H9 (cell line): ENCODE data around the gene RUNX2. TPM values are rescaled to one million over a fixed set of nuclear protein-coding genes. Genes with fewer than 3 reads are reported as not detected.

Experiments used
- DNase-seq: peaks from one replicate; pipeline ENCODE4 v3.0.0-alpha.2; 2017
- H2AFZ ChIP-seq: one replicate; pipeline ENCODE4 v1.6.1; 2013; ENCODE audit warnings: mild to moderate bottlenecking, low read length, control low read depth, moderate library complexity
- H2AK5ac ChIP-seq: 2 replicates; pipeline ENCODE4 v1.6.1; 2013; ENCODE audit warnings: low read length, control low read depth, mixed read lengths; ENCODE audit not compliant: insufficient read length
- H2BK120ac ChIP-seq: one replicate; pipeline ENCODE4 v1.6.1; 2013; ENCODE audit warnings: low read depth, mild to moderate bottlenecking, low read length, control low read depth, inconsistent platforms; ENCODE audit not compliant: poor library complexity, severe bottlenecking
- H2BK12ac ChIP-seq: 2 replicates; pipeline ENCODE4 v1.6.1; 2013; ENCODE audit warnings: low read length, control low read depth, mixed read lengths, low read depth; ENCODE audit not compliant: insufficient read length
- H2BK15ac ChIP-seq: 2 replicates; pipeline ENCODE4 v1.6.1; 2013; ENCODE audit warnings: low read depth, low read length, control low read depth
- H2BK20ac ChIP-seq: one replicate; pipeline ENCODE4 v1.6.1; 2013; ENCODE audit warnings: low read depth, mild to moderate bottlenecking, low read length, control low read depth, inconsistent platforms; ENCODE audit not compliant: poor library complexity, severe bottlenecking
- H2BK5ac ChIP-seq: 2 replicates; pipeline ENCODE4 v1.6.1; 2013; ENCODE audit warnings: low read length, control low read depth, mixed read lengths; ENCODE audit not compliant: insufficient read length
- H3K14ac ChIP-seq: 2 replicates; pipeline ENCODE4 v1.6.1; 2013; ENCODE audit warnings: low read length, control low read depth; ENCODE audit not compliant: insufficient read depth
- H3K18ac ChIP-seq: 2 replicates; pipeline ENCODE4 v1.6.1; 2013; ENCODE audit warnings: low read depth, mild to moderate bottlenecking, mixed read lengths, low read length, control low read depth; ENCODE audit not compliant: insufficient read length
- H3K23ac ChIP-seq: 2 replicates; pipeline ENCODE4 v1.6.1; 2013; ENCODE audit warnings: low read length, control low read depth, mixed read lengths, low read depth; ENCODE audit not compliant: insufficient read length
- H3K23me2 ChIP-seq: 2 replicates; pipeline ENCODE4 v1.6.1; 2013; ENCODE audit warnings: low read depth, mild to moderate bottlenecking, mixed read lengths, low read length, control low read depth; ENCODE audit not compliant: insufficient read length, poor library complexity, severe bottlenecking
- H3K27ac ChIP-seq: 2 replicates; pipeline ENCODE4 v1.5.1; 2013; ENCODE audit warnings: low read length, control low read depth, mixed read lengths, low read depth; ENCODE audit not compliant: insufficient read length
- H3K27me3 ChIP-seq: 2 replicates; pipeline ENCODE4 v1.6.1; 2013; ENCODE audit warnings: low read length, control low read depth, inconsistent platforms; ENCODE audit not compliant: insufficient read depth
- H3K4ac ChIP-seq: 2 replicates; pipeline ENCODE4 v1.6.1; 2013; ENCODE audit warnings: low read depth, mild to moderate bottlenecking, control low read depth, inconsistent platforms, low read length, moderate library complexity
- H3K4me1 ChIP-seq: 2 replicates; pipeline ENCODE4 v1.6.1; 2013; ENCODE audit warnings: low read length, control low read depth, inconsistent platforms; ENCODE audit not compliant: insufficient read depth
- H3K4me2 ChIP-seq: 2 replicates; pipeline ENCODE4 v1.6.1; 2013; ENCODE audit warnings: low read length, control low read depth, mixed read lengths; ENCODE audit not compliant: insufficient read length, insufficient read depth
- H3K56ac ChIP-seq: 2 replicates; pipeline ENCODE4 v1.6.1; 2013; ENCODE audit warnings: low read depth, mild to moderate bottlenecking, mixed read lengths, low read length, control low read depth; ENCODE audit not compliant: insufficient read length
- H3K79me1 ChIP-seq: 2 replicates; pipeline ENCODE4 v1.6.1; 2013; ENCODE audit warnings: low read depth, mild to moderate bottlenecking, moderate library complexity, low read length, control low read depth, inconsistent platforms; ENCODE audit not compliant: insufficient read depth, poor library complexity, severe bottlenecking
- H3K79me2 ChIP-seq: 2 replicates; pipeline ENCODE4 v1.6.1; 2013; ENCODE audit warnings: low read length, control low read depth, inconsistent platforms; ENCODE audit not compliant: insufficient read depth
- H3K9ac ChIP-seq: 2 replicates; pipeline ENCODE4 v1.6.1; 2013; ENCODE audit warnings: low read length, control low read depth, mixed read lengths; ENCODE audit not compliant: insufficient read length; ENCODE audit errors: extremely low read depth
- H3K9me3 ChIP-seq: one replicate; pipeline ENCODE4 v1.6.1; 2013; ENCODE audit warnings: low read depth, low read length, inconsistent platforms; ENCODE audit not compliant: control insufficient read depth
- H3T11ph ChIP-seq: one replicate; pipeline ENCODE4 v1.6.1; 2013; ENCODE audit warnings: mild to moderate bottlenecking, low read length, control low read depth, inconsistent platforms
- H4K20me1 ChIP-seq: one replicate; pipeline ENCODE4 v1.6.1; 2013; ENCODE audit not compliant: control insufficient read depth, insufficient read length, insufficient read depth
- H4K5ac ChIP-seq: 2 replicates; pipeline ENCODE4 v1.6.1; 2013; ENCODE audit warnings: low read depth, mild to moderate bottlenecking, mixed read lengths, low read length, control low read depth; ENCODE audit not compliant: insufficient read length
- H4K8ac ChIP-seq: replicated peaks from 2 replicates; pipeline ENCODE4 v1.6.1; 2013; ENCODE audit warnings: low read length, control low read depth, mixed read lengths, low read depth; ENCODE audit not compliant: insufficient read length
- H4K91ac ChIP-seq: 2 replicates; pipeline ENCODE4 v1.6.1; 2013; ENCODE audit warnings: low read depth, mild to moderate bottlenecking, moderate library complexity, mixed read lengths, low read length, control low read depth; ENCODE audit not compliant: insufficient read length
- H3K27ac Mint-ChIP-seq, 3 experiments: 2 replicates in 2 of 3; 3 replicates in 1 of 3; pipeline ENCODE4 v1.8.0; 2020 to 2021; ENCODE audit warnings: mixed read lengths in 3 of 3, mild to moderate bottlenecking in 1 of 3, moderate library complexity in 1 of 3
- H3K27me3 Mint-ChIP-seq: 2 replicates; pipeline ENCODE4 v1.8.0; 2021; ENCODE audit warnings: low read depth, mild to moderate bottlenecking, moderate library complexity, mixed read lengths
- H3K36me3 Mint-ChIP-seq, 3 experiments: 2 replicates in 2 of 3; 3 replicates in 1 of 3; pipeline ENCODE4 v1.8.0; 2020 to 2021; ENCODE audit warnings: low read depth in 3 of 3, mixed read lengths in 3 of 3; ENCODE audit not compliant: insufficient read depth in 1 of 3
- H3K4me1 Mint-ChIP-seq, 2 experiments: 2 replicates each; pipeline ENCODE4 v1.8.0; 2020; ENCODE audit warnings: mixed read lengths in 2 of 2
- H3K4me3 Mint-ChIP-seq, 2 experiments: 2 replicates in 1 of 2; 3 replicates in 1 of 2; pipeline ENCODE4 v1.8.0; 2020 to 2021; ENCODE audit warnings: mild to moderate bottlenecking in 2 of 2, mixed read lengths in 2 of 2, moderate library complexity in 1 of 2
- H3K9me3 Mint-ChIP-seq, 2 experiments: 2 replicates in 1 of 2; 3 replicates in 1 of 2; pipeline ENCODE4 v1.8.0; 2020; ENCODE audit warnings: mild to moderate bottlenecking in 2 of 2, mixed read lengths in 2 of 2, moderate library complexity in 1 of 2
- CTCF ChIP-seq: fragments of 200-600 bp; sonication (generic); conservative IDR thresholded peaks from 3 replicates; pipeline ENCODE4 v1.8.0; 2021; ENCODE audit warnings: antibody characterized with exemption, mild to moderate bottlenecking
- WGBS: extraction: QIAGEN DNeasy Blood & Tissue Kit; methylation state at CpG from one replicate; pipeline ENCODE4 v1.1.7; 2013; ENCODE audit warnings: missing lambda C conversion rate, low lambda C conversion rate, mixed read lengths; ENCODE audit not compliant: insufficient read length; ENCODE audit errors: extremely low coverage; 5-methylcytosine and 5-hydroxymethylcytosine counted together
- total RNA-seq: library from RNA; stranded (reverse); gene quantifications from 2 replicates; pipeline ENCODE4 v1.2.1, GENCODE V29; 2021

Gene RUNX2
- total RNA-seq, 1 experiment from 2014 or later, result 0.15 TPM

- H3K9me3 ChIP-seq, result no peaks in the 10 kb centered on the region
- no peak overlapping the region for H2AFZ ChIP-seq
- no peak overlapping the region for H2BK5ac ChIP-seq
- no peak for TF ChIP-seq CTCF
- Mint-ChIP-seq H3K36me3 (no peaks in the 10 kb centered on the region), H3K27me3 (no peaks in the 10 kb centered on the region), H3K27ac (no peak overlapping the region), H3K9me3 (no peaks in the 10 kb centered on the region), H3K4me1 (peaks cover 0 to 3% of the 10 kb centered on the region in 2 experiments; a peak in 2 of 4 replicates), H3K4me3 (no peak overlapping the region)
- no peaks in the 10 kb centered on the region for H3K79me1 ChIP-seq
- no peak overlapping the region for H3K9ac ChIP-seq
- DNase-seq, result no peak
- no peak overlapping the region for H2BK20ac ChIP-seq
- H2AK5ac ChIP-seq, result no peak overlapping the region
- H3T11ph ChIP-seq, result no peak overlapping the region
- H2BK120ac ChIP-seq, result no peak overlapping the region
- H3K79me2 ChIP-seq, result no peaks in the 10 kb centered on the region
- H3K23me2 ChIP-seq, result no peaks in the 10 kb centered on the region
- H3K4me1 ChIP-seq, result no peaks in the 10 kb centered on the region
- H3K23ac ChIP-seq, result no peak overlapping the region
- no CpG with 5 or more reads among the region's 13 CpGs for WGBS
- H3K18ac ChIP-seq, result no peak overlapping the region
- no peaks in the 10 kb centered on the region for H3K27me3 ChIP-seq
- no peak overlapping the region for H2BK15ac ChIP-seq
- H4K5ac ChIP-seq, result no peak overlapping the region
- H3K56ac ChIP-seq, result no peak overlapping the region
- no peaks in the 10 kb centered on the region for H4K20me1 ChIP-seq
- no peak overlapping the region for H2BK12ac ChIP-seq
- no peak overlapping the region for H3K4me2 ChIP-seq
- H3K14ac ChIP-seq, result no peak overlapping the region
- no peak overlapping the region for H3K4ac ChIP-seq
- H4K91ac ChIP-seq, result no peak overlapping the region
- no peak overlapping the region for H4K8ac ChIP-seq
- no peak overlapping the region for H3K27ac ChIP-seq
Observed at GRCh38 chr6:45473121-45473993, 145.2 kb downstream of the RUNX2 start.
